ENCODE data around the gene RHOT2. TPM values are rescaled to one million over a fixed set of nuclear protein-coding genes. Genes with fewer than 3 reads are reported as not detected.
A peak's percentile ranks its signal among the peaks of the same experiment; 100 is the strongest.

Gene RHOT2
- polyA plus RNA-seq, 1 donor (not counting 4 experiments of a cell fraction or from before 2014, with no cell fraction given), result 58.7 TPM

- FAIRE-seq (peak; percentile 26), DNase-seq (ENCODE audit: low read depth, low spot score) (no peak)
- Histone ChIP-seq H3K4me3 (ENCODE audit: control insufficient read depth in 2 of 3, extremely low read depth in 1 of 3, insufficient read depth in 2 of 3, low read depth in 1 of 3, low read length in 3 of 3) (peak overlapping the region; percentile 60 to 83 (median 81)), H3K4me1 (ENCODE audit: control insufficient read depth, extremely low read depth, insufficient read depth, low read length) (peaks cover 19% of the 10 kb centered on the region), H3K27ac (ENCODE audit: control insufficient read depth, insufficient read depth, low read length) (peak overlapping the region; percentile 66), H3K9me3 (ENCODE audit: control insufficient read depth, low read depth, low read length) (no peaks in the 10 kb centered on the region), H3K9ac (ENCODE audit: control insufficient read depth, extremely low read depth, insufficient read depth, low read length) (peak overlapping the region; percentile 79), H3K4me2 (ENCODE audit: control insufficient read depth, extremely low read depth, insufficient read depth, low read depth, low read length) (peak overlapping the region; percentile 76), H3K9me1 (ENCODE audit: control insufficient read depth, extremely low read depth, insufficient read depth, low read length) (peaks cover 2% of the 10 kb centered on the region), H3K36me3 (ENCODE audit: control insufficient read depth in 2 of 2, extremely low read depth in 1 of 2, insufficient read depth in 2 of 2, low read length in 2 of 2) (peaks cover 0 to 1% of the 10 kb centered on the region in 2 experiments), H4K20me1 (ENCODE audit: control insufficient read depth, extremely low read depth, insufficient read depth, low read length) (peaks cover 7% of the 10 kb centered on the region), H2AFZ (ENCODE audit: control insufficient read depth, low read length) (no peak overlapping the region), H3K27me3 (ENCODE audit: control insufficient read depth, extremely low read depth, insufficient read depth, low read length) (no peaks in the 10 kb centered on the region), H3K79me2 (ENCODE audit: control insufficient read depth, insufficient read depth, low read length) (peaks cover 8% of the 10 kb centered on the region)
- TF ChIP-seq, protein P1, sequence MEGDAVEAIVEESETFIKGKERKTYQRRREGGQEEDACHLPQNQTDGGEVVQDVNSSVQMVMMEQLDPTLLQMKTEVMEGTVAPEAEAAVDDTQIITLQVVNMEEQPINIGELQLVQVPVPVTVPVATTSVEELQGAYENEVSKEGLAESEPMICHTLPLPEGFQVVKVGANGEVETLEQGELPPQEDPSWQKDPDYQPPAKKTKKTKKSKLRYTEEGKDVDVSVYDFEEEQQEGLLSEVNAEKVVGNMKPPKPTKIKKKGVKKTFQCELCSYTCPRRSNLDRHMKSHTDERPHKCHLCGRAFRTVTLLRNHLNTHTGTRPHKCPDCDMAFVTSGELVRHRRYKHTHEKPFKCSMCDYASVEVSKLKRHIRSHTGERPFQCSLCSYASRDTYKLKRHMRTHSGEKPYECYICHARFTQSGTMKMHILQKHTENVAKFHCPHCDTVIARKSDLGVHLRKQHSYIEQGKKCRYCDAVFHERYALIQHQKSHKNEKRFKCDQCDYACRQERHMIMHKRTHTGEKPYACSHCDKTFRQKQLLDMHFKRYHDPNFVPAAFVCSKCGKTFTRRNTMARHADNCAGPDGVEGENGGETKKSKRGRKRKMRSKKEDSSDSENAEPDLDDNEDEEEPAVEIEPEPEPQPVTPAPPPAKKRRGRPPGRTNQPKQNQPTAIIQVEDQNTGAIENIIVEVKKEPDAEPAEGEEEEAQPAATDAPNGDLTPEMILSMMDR (optimal IDR thresholded peaks at IDR 0.05 in 1 of 3, IDR thresholded peaks at IDR 0.05 in 1 of 3, conservative IDR thresholded peaks at IDR 0.05 in 1 of 3; ENCODE audit: extremely low read depth in 1 of 3, insufficient read depth in 2 of 3, low read length in 3 of 3), result peak; percentile 49 to 65 (median 57)
- no peak for TF ChIP-seq EZH2 (IDR thresholded peaks at IDR 0.05; ENCODE audit: low read length)
- dilution Hi-C loops (cut with MboI; ENCODE audit: extremely low pct_ligation_motif_present, low sequenced_read_pairs), result no loop called here
Observed at GRCh38 chr16:719815-720446, 52.0 kb downstream of the RHOT2 start.

- H3K4me1 ChIP-seq (ENCODE audit: control insufficient read depth, extremely low read depth, insufficient read depth, low read length), result peaks cover 19% of the 10 kb centered on the region
Observed at GRCh38 chr16:720447-720989, 52.6 kb downstream of the RHOT2 start.

More at GRCh38 chr16:720447-720989, 52.6 kb downstream of the RHOT2 start:
- dilution Hi-C loops (cut with MboI; ENCODE audit: extremely low pct_ligation_motif_present, low sequenced_read_pairs), result no loop called here
- DNase-seq (ENCODE audit: low read depth, low spot score) (no peak), FAIRE-seq (no peak)
- H3K27me3 ChIP-seq (ENCODE audit: control insufficient read depth, extremely low read depth, insufficient read depth, low read length), result no peaks in the 10 kb centered on the region
- peak overlapping the region; percentile 79 for H3K9ac ChIP-seq (ENCODE audit: control insufficient read depth, extremely low read depth, insufficient read depth, low read length)
- peak overlapping the region; percentile 76 for H3K4me2 ChIP-seq (ENCODE audit: control insufficient read depth, extremely low read depth, insufficient read depth, low read depth, low read length)
- H3K27ac ChIP-seq (ENCODE audit: control insufficient read depth, insufficient read depth, low read length), result peak overlapping the region; percentile 66
- H4K20me1 ChIP-seq (ENCODE audit: control insufficient read depth, extremely low read depth, insufficient read depth, low read length), result peaks cover 7% of the 10 kb centered on the region
- no peak for TF ChIP-seq EZH2 (IDR thresholded peaks at IDR 0.05; ENCODE audit: low read length)
- TF ChIP-seq, protein P1 (optimal IDR thresholded peaks at IDR 0.05 in 1 of 3, IDR thresholded peaks at IDR 0.05 in 1 of 3, conservative IDR thresholded peaks at IDR 0.05 in 1 of 3; ENCODE audit: extremely low read depth in 1 of 3, insufficient read depth in 2 of 3, low read length in 3 of 3), result peak in 2 of 3 experiments; percentile 2 to 31
- H3K9me1 ChIP-seq (ENCODE audit: control insufficient read depth, extremely low read depth, insufficient read depth, low read length), result peaks cover 2% of the 10 kb centered on the region
- H3K4me3 ChIP-seq (ENCODE audit: control insufficient read depth in 2 of 3, extremely low read depth in 1 of 3, insufficient read depth in 2 of 3, low read depth in 1 of 3, low read length in 3 of 3), result peak overlapping the region; percentile 60 to 83 (median 81)
- peaks cover 0 to 1% of the 10 kb centered on the region in 2 experiments for H3K36me3 ChIP-seq (ENCODE audit: control insufficient read depth in 2 of 2, extremely low read depth in 1 of 2, insufficient read depth in 2 of 2, low read length in 2 of 2)
- peaks cover 8% of the 10 kb centered on the region for H3K79me2 ChIP-seq (ENCODE audit: control insufficient read depth, insufficient read depth, low read length)
- peak overlapping the region; percentile 40 for H2AFZ ChIP-seq (ENCODE audit: control insufficient read depth, low read length)
- no peaks in the 10 kb centered on the region for H3K9me3 ChIP-seq (ENCODE audit: control insufficient read depth, low read depth, low read length)

Data from keratinocyte (primary cell).